ENCODE measurements around the gene SOD1.
"Not testable (repeated sequence)": the region's sequence is repeated elsewhere in the genome, so short reads cannot be mapped to it uniquely, and the experiment has no call there.

GRCh38 chr21:31654821-31655580 is 4.5 kb upstream of the SOD1 start:
- TF ChIP-seq CTCF (IDR thresholded peaks at IDR 0.05; ENCODE audit: low read length); EZH2 (IDR thresholded peaks at IDR 0.05; ENCODE audit: borderline replicate concordance, low read length): not testable (repeated sequence)

Data from OCI-LY1 (cell line).